ENCODE results near the gene SEC23A.

SEC23A gene

DNA sequence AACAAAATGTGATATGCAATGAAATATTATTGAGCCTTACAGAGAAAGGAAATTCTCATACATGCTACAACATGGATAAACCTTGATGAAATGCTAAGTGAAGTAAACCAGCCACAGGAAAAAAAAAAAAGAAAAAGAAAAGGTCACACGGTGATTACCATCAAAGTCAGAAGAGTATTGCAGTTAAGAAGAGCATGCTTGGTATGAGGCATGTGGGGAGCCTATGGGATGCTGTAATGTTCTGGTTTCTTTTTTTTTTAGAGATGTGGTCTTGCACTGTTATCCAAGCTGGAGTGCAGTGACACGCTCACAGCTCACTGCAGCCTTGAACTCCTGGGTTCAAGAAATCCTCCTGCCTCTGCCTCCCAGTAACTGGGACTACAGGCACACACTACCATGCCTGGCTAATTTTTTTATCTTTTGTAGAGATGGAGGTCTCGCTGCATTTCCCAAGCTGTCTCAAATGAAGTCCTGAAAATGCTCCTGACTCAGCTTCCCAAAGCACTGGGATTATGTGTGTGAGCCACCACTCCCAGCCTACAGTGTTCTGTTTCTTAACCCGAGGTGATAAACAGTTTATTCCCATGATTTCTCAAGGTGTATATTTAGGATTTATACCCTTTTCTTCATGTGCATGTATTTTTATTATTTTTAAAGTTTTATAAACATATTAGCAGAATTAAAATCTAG is 96.2 kb downstream of the SEC23A start:
- H3K36me3 ChIP-seq (replicated peaks; ENCODE audit: low read depth, low read length) = no peaks in the 10 kb centered on the region
- no peak overlapping the region for H3K4me3 ChIP-seq (ENCODE audit: low read length)
- H2AFZ ChIP-seq (ENCODE audit: low read depth, low read length) = no peak overlapping the region
- H3K9ac ChIP-seq (ENCODE audit: low read length) = no peak overlapping the region
- no peaks in the 10 kb centered on the region for H3K9me3 ChIP-seq (ENCODE audit: insufficient read depth, low read length)
- no peaks in the 10 kb centered on the region for H3K79me2 ChIP-seq (ENCODE audit: low read length)
- H3K27me3 ChIP-seq (ENCODE audit: low read depth, low read length) = no peaks in the 10 kb centered on the region
- TF ChIP-seq, protein P1, sequence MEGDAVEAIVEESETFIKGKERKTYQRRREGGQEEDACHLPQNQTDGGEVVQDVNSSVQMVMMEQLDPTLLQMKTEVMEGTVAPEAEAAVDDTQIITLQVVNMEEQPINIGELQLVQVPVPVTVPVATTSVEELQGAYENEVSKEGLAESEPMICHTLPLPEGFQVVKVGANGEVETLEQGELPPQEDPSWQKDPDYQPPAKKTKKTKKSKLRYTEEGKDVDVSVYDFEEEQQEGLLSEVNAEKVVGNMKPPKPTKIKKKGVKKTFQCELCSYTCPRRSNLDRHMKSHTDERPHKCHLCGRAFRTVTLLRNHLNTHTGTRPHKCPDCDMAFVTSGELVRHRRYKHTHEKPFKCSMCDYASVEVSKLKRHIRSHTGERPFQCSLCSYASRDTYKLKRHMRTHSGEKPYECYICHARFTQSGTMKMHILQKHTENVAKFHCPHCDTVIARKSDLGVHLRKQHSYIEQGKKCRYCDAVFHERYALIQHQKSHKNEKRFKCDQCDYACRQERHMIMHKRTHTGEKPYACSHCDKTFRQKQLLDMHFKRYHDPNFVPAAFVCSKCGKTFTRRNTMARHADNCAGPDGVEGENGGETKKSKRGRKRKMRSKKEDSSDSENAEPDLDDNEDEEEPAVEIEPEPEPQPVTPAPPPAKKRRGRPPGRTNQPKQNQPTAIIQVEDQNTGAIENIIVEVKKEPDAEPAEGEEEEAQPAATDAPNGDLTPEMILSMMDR (IDR thresholded peaks at IDR 0.05; ENCODE audit: low read depth, low read length) = no peak
- TF ChIP-seq EZH2phosphoT487 (IDR thresholded peaks at IDR 0.05; ENCODE audit: low read depth) = no peak
- no peaks in the 10 kb centered on the region for H3K4me1 ChIP-seq (ENCODE audit: low read length)
- no peaks in the 10 kb centered on the region for H4K20me1 ChIP-seq (ENCODE audit: insufficient read depth, low read length)
- H3K4me2 ChIP-seq (ENCODE audit: low read length) = no peak overlapping the region
- no peak overlapping the region for H3K27ac ChIP-seq (ENCODE audit: low read length)

DNA sequence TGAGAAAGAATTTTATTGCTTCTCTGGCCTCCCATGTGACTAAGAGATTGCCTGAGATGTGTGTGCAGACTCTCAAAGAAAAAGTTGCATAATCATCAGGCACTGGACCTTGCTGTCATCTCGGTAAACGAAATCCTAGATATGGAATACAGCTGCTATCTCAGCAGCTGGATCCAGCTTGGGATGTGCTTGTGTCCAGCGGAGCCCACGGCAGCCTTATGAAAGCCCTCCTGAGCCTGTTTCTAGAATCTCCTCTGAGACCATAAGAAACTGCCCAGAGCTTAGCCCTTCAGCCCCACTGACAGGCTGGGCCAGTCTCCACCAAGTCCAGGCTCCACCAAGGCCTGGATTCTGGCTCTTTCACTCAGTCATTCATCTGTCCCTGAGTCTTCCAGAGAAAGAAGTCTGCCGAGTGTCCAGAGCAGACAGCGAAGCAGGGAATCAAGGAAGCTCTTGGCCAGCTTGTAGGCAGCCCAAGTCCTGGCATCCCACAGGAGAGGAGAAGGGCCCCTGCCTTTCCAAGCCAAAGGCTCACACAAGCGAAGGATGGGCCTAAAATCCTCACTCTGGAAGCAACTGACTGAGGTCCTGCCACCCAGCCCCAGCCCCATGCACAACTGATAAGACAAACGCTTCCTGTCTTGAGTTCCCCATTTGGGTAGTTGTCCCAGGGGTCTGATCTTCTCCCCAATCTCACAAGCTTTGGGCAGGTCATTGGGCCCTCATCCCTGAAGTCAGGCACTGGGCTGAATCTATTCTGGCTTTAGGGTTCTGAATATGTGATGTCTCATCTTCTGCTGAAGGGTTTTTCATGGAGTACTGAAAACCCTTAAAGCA is 97.8 kb downstream of the SEC23A start:
- Histone ChIP-seq H3K4me3 (ENCODE audit: low read length) (no peak overlapping the region), H3K4me2 (ENCODE audit: low read length) (no peak overlapping the region), H3K27ac (ENCODE audit: low read length) (no peak overlapping the region), H3K27me3 (ENCODE audit: low read depth, low read length) (no peaks in the 10 kb centered on the region), H3K79me2 (ENCODE audit: low read length) (no peaks in the 10 kb centered on the region), H3K9ac (ENCODE audit: low read length) (no peak overlapping the region), H3K9me3 (ENCODE audit: insufficient read depth, low read length) (no peaks in the 10 kb centered on the region), H3K4me1 (ENCODE audit: low read length) (no peaks in the 10 kb centered on the region), H2AFZ (ENCODE audit: low read depth, low read length) (no peak overlapping the region), H3K36me3 (replicated peaks; ENCODE audit: low read depth, low read length) (no peaks in the 10 kb centered on the region), H4K20me1 (ENCODE audit: insufficient read depth, low read length) (no peaks in the 10 kb centered on the region)
- no peak for TF ChIP-seq EZH2phosphoT487 (IDR thresholded peaks at IDR 0.05; ENCODE audit: low read depth)
- TF ChIP-seq, protein P1 (IDR thresholded peaks at IDR 0.05; ENCODE audit: low read depth, low read length) = no peak

DNA sequence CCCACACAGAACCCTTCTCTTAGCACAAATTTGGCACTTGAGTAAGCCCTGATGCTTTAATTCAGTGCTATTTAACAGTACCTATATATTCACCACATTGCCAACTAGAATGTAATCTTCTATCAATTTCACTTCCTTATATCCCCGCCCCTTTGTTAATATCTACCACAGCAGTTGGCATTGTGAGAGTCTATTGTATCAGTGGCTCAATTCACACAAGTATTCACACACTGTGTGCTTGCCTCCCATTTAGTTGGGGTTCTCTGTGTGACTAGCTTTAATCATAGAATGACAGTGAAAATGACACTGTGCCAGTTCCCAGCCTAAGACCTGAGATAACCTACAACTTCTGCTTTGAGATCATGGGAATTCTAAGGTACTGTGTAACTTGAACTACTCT is 103.1 kb downstream of the SEC23A start:
- no peak overlapping the region for H2AFZ ChIP-seq (ENCODE audit: low read depth, low read length)
- H3K27me3 ChIP-seq (ENCODE audit: low read depth, low read length) = no peaks in the 10 kb centered on the region
- H3K4me3 ChIP-seq (ENCODE audit: low read length) = no peak overlapping the region
- no peaks in the 10 kb centered on the region for H4K20me1 ChIP-seq (ENCODE audit: insufficient read depth, low read length)
- H3K27ac ChIP-seq (ENCODE audit: low read length) = no peak overlapping the region
- H3K9ac ChIP-seq (ENCODE audit: low read length) = no peak overlapping the region
- H3K79me2 ChIP-seq (ENCODE audit: low read length) = no peaks in the 10 kb centered on the region
- H3K9me3 ChIP-seq (ENCODE audit: insufficient read depth, low read length) = no peaks in the 10 kb centered on the region
- no peaks in the 10 kb centered on the region for H3K36me3 ChIP-seq (replicated peaks; ENCODE audit: low read depth, low read length)
- 0 out of 2 replicates have a peak, but pooled peaks cover 3% of the 10 kb centered on the region for H3K4me1 ChIP-seq (ENCODE audit: low read length)
- TF ChIP-seq, protein P1 (IDR thresholded peaks at IDR 0.05; ENCODE audit: low read depth, low read length) = no peak
- TF ChIP-seq EZH2phosphoT487 (IDR thresholded peaks at IDR 0.05; ENCODE audit: low read depth) = no peak
- H3K4me2 ChIP-seq (ENCODE audit: low read length) = no peak overlapping the region

DNA sequence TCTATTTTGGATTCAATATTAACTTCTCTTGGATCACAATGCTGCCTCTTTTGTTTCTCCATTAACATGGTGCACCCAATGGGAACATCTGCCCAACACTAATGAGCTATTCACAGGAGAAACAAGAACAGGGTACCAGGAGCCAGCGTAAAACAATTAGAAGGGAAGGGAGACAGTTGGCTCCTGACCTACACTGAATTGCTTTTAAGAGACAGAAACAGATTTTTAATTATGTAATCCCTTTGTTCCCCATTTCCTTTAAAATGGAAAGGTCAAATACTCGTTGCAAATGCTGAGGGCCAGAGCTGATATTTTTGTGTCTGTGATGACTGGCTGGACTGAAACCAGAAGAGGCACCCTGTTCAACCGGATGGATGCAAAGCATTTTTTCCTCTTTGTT is 108.3 kb downstream of the SEC23A start:
- Histone ChIP-seq H3K4me3 (ENCODE audit: low read length) (no peak overlapping the region), H4K20me1 (ENCODE audit: insufficient read depth, low read length) (no peaks in the 10 kb centered on the region), H3K27ac (ENCODE audit: low read length) (no peak overlapping the region), H3K27me3 (ENCODE audit: low read depth, low read length) (no peaks in the 10 kb centered on the region), H3K36me3 (replicated peaks; ENCODE audit: low read depth, low read length) (no peaks in the 10 kb centered on the region), H3K4me2 (ENCODE audit: low read length) (no peak overlapping the region), H3K9ac (ENCODE audit: low read length) (no peak overlapping the region), H3K9me3 (ENCODE audit: insufficient read depth, low read length) (no peaks in the 10 kb centered on the region), H3K4me1 (ENCODE audit: low read length) (peaks cover 5% of the 10 kb centered on the region; the same call in 1 of the 2 replicates), H3K79me2 (ENCODE audit: low read length) (no peaks in the 10 kb centered on the region), H2AFZ (ENCODE audit: low read depth, low read length) (no peak overlapping the region)
- no peak for TF ChIP-seq EZH2phosphoT487 (IDR thresholded peaks at IDR 0.05; ENCODE audit: low read depth)
- TF ChIP-seq, protein P1 (IDR thresholded peaks at IDR 0.05; ENCODE audit: low read depth, low read length) = no peak
